HCT116 (cell line): ENCODE data around the gene ASPHD1. TPM values are rescaled to one million over a fixed set of nuclear protein-coding genes. Genes with fewer than 3 reads are reported as not detected.

Source experiments
- ATAC-seq: fragments of 200-7000 bp; cut with Tn5 transposase; 2 replicates; pipeline ENCODE4 v1.9.1; 2020; ENCODE audit warnings: mild to moderate bottlenecking, moderate library complexity
- BruUV-seq: library from RNA; stranded (reverse); fragments of 400-500 nt; replicated peaks from 2 replicates; lab custom pipeline; 2021; lab: Mats Ljungman, UMichigan
- CTCF ChIA-PET: fragments of 300-600 bp; sonication (Branson Sonifier 250); formaldehyde crosslinking; loops from one replicate; lab custom pipeline; 2021; ENCODE audit warnings: antibody characterized with exemption; lab: Charles Lee
- POLR2A ChIA-PET: fragments of 300-600, 350-600 bp; sonication (Branson Sonifier 250); formaldehyde crosslinking; loops from one replicate; lab custom pipeline; 2021; ENCODE audit warnings: antibody characterized with exemption; lab: Charles Lee
- RAD21 ChIA-PET, 2 experiments: fragments of 300-600 bp; sonication (Branson Sonifier 250); formaldehyde crosslinking; loops; one replicate each; lab custom pipeline; 2023; ENCODE audit warnings: low total read pairs in 2 of 2; ENCODE audit not compliant: uncharacterized antibody in 2 of 2, unreplicated experiment in 2 of 2, low non-redundant PET in 1 of 2; lab: Charles Lee
- DNase-seq: peaks from one replicate; pipeline ENCODE4 v3.0.0-alpha.2; 2010; ENCODE audit warnings: low read depth, low spot score
- H2AFZ ChIP-seq: fragments of 200-600 bp; shearing (Covaris generic), sonication (generic); 2 replicates; pipeline ENCODE4 v1.6.1; 2017; ENCODE audit warnings: low read depth, mixed run types, mixed read lengths, antibody characterized with exemption, low read length; ENCODE audit not compliant: poor library complexity, severe bottlenecking
- H3K27ac ChIP-seq: 2 replicates; pipeline ENCODE4 v1.5.1; 2012; ENCODE audit warnings: low read depth, low read length
- H3K27me3 ChIP-seq: fragments of 200-600 bp; sonication (generic); 2 replicates; pipeline ENCODE4 v1.6.1; 2016; ENCODE audit warnings: mixed run types, low read length, mixed read lengths; ENCODE audit not compliant: insufficient read depth
- H3K36me3 ChIP-seq, 2 experiments: fragments of 200-500 bp in 1 of 2; fragments of 200-600 bp in 1 of 2; sonication (Bioruptor generic) in 1 of 2; sonication (generic) in 1 of 2; 2 replicates each; pipeline versions ENCODE4 v1.5.1 to v1.6.1; 2014 to 2016; ENCODE audit warnings: low read length in 2 of 2, inconsistent platforms in 1 of 2, mixed read lengths in 1 of 2, mixed run types in 1 of 2; ENCODE audit not compliant: insufficient read depth in 2 of 2, control insufficient read depth in 1 of 2
- H3K4me1 ChIP-seq, 2 experiments: fragments of 200-600 bp in 1 of 2; sonication (generic) in 1 of 2; 2 replicates each; pipeline versions ENCODE4 v1.5.1 to v1.6.1; 2012 to 2017; ENCODE audit warnings: low read length in 2 of 2, inconsistent platforms in 1 of 2, mild to moderate bottlenecking in 1 of 2, mixed read lengths in 1 of 2, mixed run types in 1 of 2, moderate library complexity in 1 of 2; ENCODE audit not compliant: insufficient read depth in 2 of 2, control insufficient read depth in 1 of 2
- H3K4me2 ChIP-seq: fragments of 200-600 bp; sonication (generic); 2 replicates; pipeline ENCODE4 v1.6.1; 2017; ENCODE audit warnings: mixed run types, low read length, mixed read lengths
- H3K4me3 ChIP-seq, 2 experiments: fragments of 200-600 bp in 1 of 2; sonication (generic) in 1 of 2; replicated peaks in 1 of 2; 2 replicates each; pipeline ENCODE4 v1.5.1; 2011 to 2016; ENCODE audit warnings: low read length in 2 of 2, control low read depth in 1 of 2, low read depth in 1 of 2, mild to moderate bottlenecking in 1 of 2, mixed read lengths in 1 of 2, mixed run types in 1 of 2
- H3K79me2 ChIP-seq: fragments of 200-600 bp; sonication (generic); 2 replicates; pipeline ENCODE4 v1.6.1; 2017; ENCODE audit warnings: mild to moderate bottlenecking, mixed run types, low read length, moderate library complexity, mixed read lengths; ENCODE audit not compliant: insufficient read depth
- H3K9ac ChIP-seq: fragments of 200-600 bp; sonication (generic); 2 replicates; pipeline ENCODE4 v1.6.1; 2016; ENCODE audit warnings: low read length, mixed read lengths
- H3K9me2 ChIP-seq: fragments of 200-600 bp; sonication (generic), shearing (Covaris generic); 2 replicates; pipeline ENCODE4 v1.6.1; 2017; ENCODE audit warnings: mixed run types, mild to moderate bottlenecking, moderate library complexity; ENCODE audit not compliant: insufficient read depth
- H3K9me3 ChIP-seq, 2 experiments: fragments of 200-500 bp in 1 of 2; fragments of 200-600 bp in 1 of 2; sonication (Bioruptor generic) in 1 of 2; sonication (generic) in 1 of 2; 2 replicates each; pipeline ENCODE4 v1.6.1; 2014 to 2017; ENCODE audit warnings: low read length in 2 of 2, mixed read lengths in 2 of 2, inconsistent platforms in 1 of 2, low read depth in 1 of 2, mild to moderate bottlenecking in 1 of 2, mixed run types in 1 of 2, moderate library complexity in 1 of 2; ENCODE audit not compliant: control insufficient read depth in 1 of 2, insufficient read depth in 1 of 2
- H4K20me1 ChIP-seq: fragments of 200-600 bp; sonication (generic), shearing (Covaris generic); 2 replicates; pipeline ENCODE4 v1.6.1; 2017; ENCODE audit warnings: mixed run types, mild to moderate bottlenecking, moderate library complexity; ENCODE audit not compliant: insufficient read depth
- ATF3 ChIP-seq: IDR thresholded peaks from 2 replicates; pipeline ENCODE4 v1.6.1; 2012
- CBX3 ChIP-seq: IDR thresholded peaks from 2 replicates; pipeline ENCODE4 v1.6.1; 2012; ENCODE audit warnings: low read depth
- CTCF ChIP-seq, 3 experiments: fragments of 200-600 bp in 1 of 3; sonication (generic) in 1 of 3; IDR thresholded peaks in 2 of 3; conservative IDR thresholded peaks in 1 of 3; 2 replicates each; pipeline ENCODE4 v1.5.1; 2012 to 2017; ENCODE audit warnings: low read depth in 2 of 3, low read length in 2 of 3, antibody characterized with exemption in 1 of 3, borderline replicate concordance in 1 of 3, control low read depth in 1 of 3, mild to moderate bottlenecking in 1 of 3, mixed read lengths in 1 of 3, mixed run types in 1 of 3, moderate library complexity in 1 of 3; ENCODE audit not compliant: insufficient read depth in 1 of 3
- EZH2 ChIP-seq: fragments of 200-600 bp; sonication (generic); IDR thresholded peaks from 2 replicates; pipeline ENCODE4 v1.6.1; 2017; ENCODE audit warnings: antibody characterized with exemption, mixed run types
- EZH2phosphoT487 ChIP-seq: fragments of 200-600 bp; IDR thresholded peaks from 2 replicates; pipeline ENCODE4 v1.6.1; 2018; ENCODE audit warnings: antibody characterized with exemption, borderline replicate concordance
- FOSL1 ChIP-seq: IDR thresholded peaks from 2 replicates; pipeline ENCODE4 v1.6.1; 2012; ENCODE audit warnings: low read depth
- JUND ChIP-seq: IDR thresholded peaks from 2 replicates; pipeline ENCODE4 v1.6.1; 2012
- MAX ChIP-seq: IDR thresholded peaks from 2 replicates; pipeline ENCODE4 v1.6.1; 2012
- POLR2A ChIP-seq: IDR thresholded peaks from 2 replicates; pipeline ENCODE4 v1.7.0; 2011; ENCODE audit warnings: borderline replicate concordance; ENCODE audit not compliant: insufficient read depth, insufficient read length; ENCODE audit errors: extremely low read depth
- POLR2AphosphoS5 ChIP-seq: IDR thresholded peaks from 2 replicates; pipeline ENCODE4 v1.6.1; 2011; ENCODE audit warnings: mild to moderate bottlenecking, low read depth, low read length, moderate library complexity
- SIN3A ChIP-seq: IDR thresholded peaks from 2 replicates; pipeline ENCODE4 v1.6.1; 2012; ENCODE audit warnings: low read depth
- SRF ChIP-seq: IDR thresholded peaks from 2 replicates; pipeline ENCODE4 v1.6.1; 2012; ENCODE audit warnings: low read depth
- TCF7L2 ChIP-seq: IDR thresholded peaks from 2 replicates; pipeline ENCODE4 v1.7.0; 2011; ENCODE audit warnings: borderline replicate concordance, inconsistent platforms; ENCODE audit not compliant: insufficient read depth, insufficient read length; ENCODE audit errors: extremely low read depth
- YY1 ChIP-seq: IDR thresholded peaks from 2 replicates; pipeline ENCODE4 v1.6.1; 2011; ENCODE audit warnings: low read length, low read depth, moderate library complexity, mild to moderate bottlenecking; ENCODE audit not compliant: insufficient replicate concordance; ENCODE audit errors: extremely low read depth
- ZBTB33 ChIP-seq: IDR thresholded peaks from 2 replicates; pipeline ENCODE4 v1.6.1; 2011; ENCODE audit warnings: mild to moderate bottlenecking, low read length, moderate library complexity; ENCODE audit not compliant: insufficient replicate concordance; ENCODE audit errors: extremely low read depth
- ZNF274 ChIP-seq: fragments of 200-500 bp; sonication (Bioruptor generic); IDR thresholded peaks from 2 replicates; pipeline ENCODE4 v1.6.1; 2014; ENCODE audit warnings: mild to moderate bottlenecking, low read depth, low read length, inconsistent platforms
- intact Hi-C: fragments of 100-400 bp; cut with micrococcal nuclease; formaldehyde crosslinking; loops from 2 replicates; pipeline ENCODE4 v1.10.0; 2022
- total RNA-seq: library from RNA; stranded (reverse); gene quantifications from one replicate; pipeline ENCODE4 v1.2.1, GENCODE V29; 2021; ENCODE audit not compliant: unreplicated experiment

ASPHD1 gene
- total RNA-seq, 1 experiment from 2014 or later: 18.4 TPM

- TF ChIP-seq ATF3 (no peak), POLR2A (no peak), TCF7L2 (no peak), MAX (no peak), ZBTB33 (no peak), EZH2 (no peak)
These were observed 3.4 kb upstream of the ASPHD1 start (continued) for GRCh38 chr16:29896841-29897240.

GRCh38 chr16:29897333-29897732 is 3.0 kb upstream of the ASPHD1 start:
- ChIA-PET CTCF (no interaction called here), RAD21 (no interaction called here), POLR2A (no interaction called here)
- no peak overlapping the region for H3K4me3 ChIP-seq
- H3K9me2 ChIP-seq: no peaks in the 10 kb centered on the region
- H3K36me3 ChIP-seq: no peaks in the 10 kb centered on the region
- intact Hi-C loops: no loop called here
- no peaks in the 10 kb centered on the region for H4K20me1 ChIP-seq
- no peak overlapping the region for H2AFZ ChIP-seq
- DNase-seq: no peak
- no peak overlapping the region for H3K4me2 ChIP-seq
- no peaks in the 10 kb centered on the region for H3K9me3 ChIP-seq
- no peaks in the 10 kb centered on the region for H3K27me3 ChIP-seq
- no peak overlapping the region for H3K9ac ChIP-seq
- no peaks in the 10 kb centered on the region for H3K79me2 ChIP-seq
- no peak overlapping the region for H3K27ac ChIP-seq
- no peak for ATAC-seq
- TF ChIP-seq SRF (no peak), MAX (no peak), POLR2AphosphoS5 (no peak), EZH2 (no peak), JUND (no peak), ZNF274 (no peak), SIN3A (no peak), CBX3 (no peak), EZH2phosphoT487 (no peak), YY1 (no peak), ZBTB33 (no peak), CTCF (IDR thresholded peaks at IDR 0.05 in 2 of 3, conservative IDR thresholded peaks at IDR 0.05 in 1 of 3; ENCODE audit: borderline replicate concordance in 1 of 3, insufficient read depth in 1 of 3, low read depth in 2 of 3, low read length in 2 of 3) (no peak), FOSL1 (no peak)
- BruUV-seq: no TSS peak
- H3K4me1 ChIP-seq: peaks cover 9 to 31% of the 10 kb centered on the region in 2 experiments
